HUES6 (cell line): ENCODE measurements around the gene MPND.

ENCODE experiments used
- H3K27ac ChIP-seq: 2 replicates; pipeline ENCODE4 v1.7.0; 2013; ENCODE audit warnings: low read depth, mild to moderate bottlenecking, low read length, inconsistent platforms
- H3K27me3 ChIP-seq: 2 replicates; pipeline ENCODE4 v1.6.1; 2013; ENCODE audit warnings: low read length; ENCODE audit not compliant: control insufficient read depth, insufficient read depth
- H3K36me3 ChIP-seq: 2 replicates; pipeline ENCODE4 v1.6.1; 2013; ENCODE audit warnings: low read length; ENCODE audit not compliant: control insufficient read depth, insufficient read depth
- H3K4me1 ChIP-seq: 2 replicates; pipeline ENCODE4 v1.6.1; 2013; ENCODE audit warnings: low read length; ENCODE audit not compliant: control insufficient read depth, insufficient read depth
- H3K4me3 ChIP-seq: 2 replicates; pipeline ENCODE4 v1.5.1; 2013; ENCODE audit warnings: low read depth, low read length
- H3K9ac ChIP-seq: one replicate; pipeline ENCODE4 v1.6.1; 2013; ENCODE audit warnings: mild to moderate bottlenecking, low read length
- H3K9me3 ChIP-seq: 2 replicates; pipeline ENCODE4 v1.6.1; 2013; ENCODE audit warnings: low read depth, low read length; ENCODE audit not compliant: control insufficient read depth, insufficient read depth

MPND gene

DNA sequence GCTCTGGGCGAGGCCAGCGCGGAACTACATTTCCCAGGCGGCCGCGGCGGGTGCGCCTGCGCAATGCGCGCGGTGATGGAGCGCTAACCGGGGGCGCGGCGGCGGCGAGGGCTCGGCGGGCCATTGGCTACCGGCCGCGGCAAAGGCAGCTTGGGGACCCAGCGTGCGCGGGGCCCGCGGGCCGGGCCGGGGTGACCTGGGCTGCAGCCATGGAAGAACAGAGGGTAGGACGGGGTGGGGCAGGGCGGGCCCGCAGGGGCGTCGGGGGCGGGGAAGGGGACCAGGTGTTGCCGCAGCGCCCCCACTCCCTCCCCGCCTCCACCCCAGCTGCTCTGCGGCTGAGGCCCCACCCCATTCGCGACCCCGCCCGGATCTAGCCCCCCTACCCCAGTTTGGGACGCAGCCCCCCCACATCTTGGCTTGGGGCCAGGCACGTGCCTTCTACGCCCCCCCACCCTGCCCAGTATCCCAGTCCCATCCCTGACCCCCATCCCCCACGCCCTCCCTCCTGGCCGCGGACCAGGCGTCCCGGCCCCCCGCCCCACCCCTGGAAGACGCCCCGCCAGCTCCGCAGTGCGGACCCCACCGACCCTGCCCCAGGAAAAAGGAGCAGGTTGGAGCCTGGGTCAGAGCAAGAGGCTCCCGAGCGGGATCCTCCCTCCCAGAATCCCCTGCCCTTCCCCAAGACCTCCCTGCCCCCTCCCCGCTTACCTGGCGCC lies 38.7 kb upstream of the MPND start, which contains the start of gene FSD1:
Gene FSD1, plus strand, starts transcription at position 61 of the 719 bp plus-strand sequence. Its CDS starts 149 bp downstream, at position 210.
- Histone ChIP-seq H3K36me3 (peaks cover 17% of the 10 kb centered on the region), H3K27ac (no peak within 1 kb of the TSS), H3K4me3 (peak within 1 kb of the TSS; percentile 37), H3K4me1 (peaks cover 13% of the 10 kb centered on the region; the same call in 1 of the 2 replicates), H3K9ac (no peak within 1 kb of the TSS), H3K9me3 (no peaks in the 10 kb centered on the region), H3K27me3 (no peaks in the 10 kb centered on the region)

- peaks cover 20% of the 10 kb centered on the region for H3K36me3 ChIP-seq
- H3K27me3 ChIP-seq: no peaks in the 10 kb centered on the region
- H3K4me1 ChIP-seq: peaks cover 13% of the 10 kb centered on the region; the same call in 1 of the 2 replicates
- H3K27ac ChIP-seq: no peak overlapping the region
- no peak overlapping the region for H3K9ac ChIP-seq
- H3K9me3 ChIP-seq: no peaks in the 10 kb centered on the region
- peak overlapping the region; percentile 37; the same call in 1 of the 2 replicates for H3K4me3 ChIP-seq
Observed at GRCh38 chr19:4305257-4305612, 38.1 kb upstream of the MPND start.

DNA sequence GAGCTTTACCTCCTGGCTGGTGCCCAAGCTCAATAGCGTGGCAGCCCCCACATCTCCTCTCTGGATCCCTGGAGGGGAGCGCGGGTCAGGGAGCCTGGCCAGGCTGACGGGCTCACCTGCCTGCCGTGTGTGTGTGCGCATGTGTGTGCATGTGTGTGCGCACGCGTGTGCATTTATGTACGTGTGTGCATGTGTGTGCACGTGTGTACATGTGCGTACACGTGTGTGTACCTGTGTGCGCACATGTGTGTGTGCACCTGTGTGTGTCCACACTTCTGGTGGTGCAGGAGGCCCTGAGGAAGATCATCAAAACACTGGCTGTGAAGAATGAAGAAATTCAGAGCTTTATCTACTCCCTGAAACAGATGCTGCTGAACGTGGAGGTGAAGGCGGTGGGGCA lies 37.7 kb upstream of the MPND start:
- Histone ChIP-seq H3K27me3 (no peaks in the 10 kb centered on the region), H3K36me3 (peaks cover 24% of the 10 kb centered on the region), H3K9ac (no peak overlapping the region), H3K27ac (no peak overlapping the region), H3K4me3 (no peak overlapping the region), H3K4me1 (peaks cover 13% of the 10 kb centered on the region; the same call in 1 of the 2 replicates), H3K9me3 (no peaks in the 10 kb centered on the region)

DNA sequence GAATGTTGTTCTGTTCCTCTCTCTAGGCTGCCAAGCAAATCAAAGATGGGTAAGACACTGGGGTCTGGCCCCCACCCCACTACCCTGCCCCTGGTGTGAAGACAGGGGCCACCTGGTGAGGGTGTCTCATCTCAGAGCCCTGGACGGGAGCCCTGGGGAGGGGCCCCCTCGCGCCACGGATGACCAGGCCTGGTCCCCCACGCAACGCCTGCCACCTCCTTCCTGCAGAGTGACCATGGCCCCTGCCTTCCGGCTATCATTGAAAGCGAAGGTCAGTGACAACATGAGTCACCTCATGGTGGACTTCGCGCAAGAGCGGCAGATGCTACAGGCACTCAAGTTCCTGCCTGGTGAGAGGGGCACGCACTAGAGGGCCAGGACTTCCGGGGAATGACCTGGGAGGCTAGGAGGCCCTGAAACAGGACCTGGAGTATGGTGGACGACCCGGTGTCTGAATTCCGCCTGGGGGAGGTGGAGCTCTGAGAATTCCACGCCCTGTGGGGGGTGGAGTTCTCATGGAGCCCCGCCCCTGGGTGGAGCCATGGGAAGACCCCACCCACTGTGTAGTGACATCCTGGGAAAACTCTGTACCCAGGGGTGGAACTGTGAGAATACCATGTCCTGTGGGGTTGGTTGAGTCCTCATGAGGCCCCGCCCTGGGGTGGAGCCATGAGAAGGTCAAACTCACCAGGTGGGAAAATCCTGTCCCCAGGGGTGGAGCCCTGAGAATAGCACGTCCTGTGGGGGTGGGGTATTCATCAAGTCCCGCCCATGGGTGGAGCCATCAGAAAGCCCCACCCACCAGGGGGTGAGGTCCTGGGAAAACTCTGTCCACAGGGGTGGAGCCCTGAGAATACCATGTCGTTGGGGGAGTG lies 32.9 kb upstream of the MPND start:
- H3K27me3 ChIP-seq: no peaks in the 10 kb centered on the region
- no peak overlapping the region for H3K9ac ChIP-seq
- H3K9me3 ChIP-seq: no peaks in the 10 kb centered on the region
- H3K36me3 ChIP-seq: peaks cover 38% of the 10 kb centered on the region
- no peaks in the 10 kb centered on the region for H3K4me1 ChIP-seq
- no peak overlapping the region for H3K4me3 ChIP-seq
- H3K27ac ChIP-seq: no peak overlapping the region

DNA sequence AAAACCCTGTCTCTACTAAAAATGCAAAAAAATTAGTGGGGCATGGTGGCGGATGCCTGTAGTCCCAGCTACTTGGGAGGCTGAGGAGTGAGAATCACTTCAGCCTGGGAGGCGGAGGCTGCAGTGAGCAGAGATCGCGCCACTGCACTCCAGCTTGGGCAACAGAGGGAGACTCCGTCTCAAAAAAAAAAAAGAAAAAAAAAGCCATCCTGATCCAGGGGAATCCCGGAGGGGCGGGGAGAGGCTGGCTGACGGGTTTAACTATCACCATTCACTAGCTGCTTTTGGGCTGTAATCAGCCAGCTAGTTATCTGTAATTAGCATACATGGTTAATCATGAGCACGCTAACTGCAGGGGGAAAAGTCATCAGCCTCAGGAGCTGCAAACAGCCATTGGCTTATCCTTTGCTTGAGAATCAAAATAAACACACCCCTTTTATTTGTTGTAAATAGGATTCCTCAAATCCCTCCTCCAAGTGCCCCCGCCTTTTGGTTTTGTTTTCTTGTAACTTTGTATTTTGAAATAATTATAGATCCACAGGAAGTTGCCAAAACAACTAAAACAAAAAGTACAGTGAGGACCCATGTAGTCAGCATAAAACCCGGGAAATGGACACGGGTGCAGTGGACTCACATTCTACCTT lies 29.4 kb upstream of the MPND start:
- Histone ChIP-seq H3K27ac (no peak overlapping the region), H3K4me3 (no peak overlapping the region), H3K4me1 (no peaks in the 10 kb centered on the region), H3K9me3 (no peaks in the 10 kb centered on the region), H3K36me3 (peaks cover 45% of the 10 kb centered on the region), H3K27me3 (no peaks in the 10 kb centered on the region), H3K9ac (no peak overlapping the region)

GRCh38 chr19:4316956-4317355 lies 26.4 kb upstream of the MPND start:
- H3K36me3 ChIP-seq: peaks cover 30% of the 10 kb centered on the region
- no peak overlapping the region for H3K9ac ChIP-seq
- no peak overlapping the region for H3K27ac ChIP-seq
- H3K4me1 ChIP-seq: no peaks in the 10 kb centered on the region
- H3K27me3 ChIP-seq: no peaks in the 10 kb centered on the region
- H3K9me3 ChIP-seq: 0 out of 2 replicates have a peak, but pooled peaks cover 5% of the 10 kb centered on the region
- H3K4me3 ChIP-seq: no peak overlapping the region

- no peak overlapping the region for H3K4me3 ChIP-seq
- no peak overlapping the region for H3K27ac ChIP-seq
- no peaks in the 10 kb centered on the region for H3K4me1 ChIP-seq
- no peaks in the 10 kb centered on the region for H3K27me3 ChIP-seq
- no peak overlapping the region for H3K9ac ChIP-seq
- H3K36me3 ChIP-seq: peaks cover 31% of the 10 kb centered on the region
- H3K9me3 ChIP-seq: 0 out of 2 replicates have a peak, but pooled peaks cover 5% of the 10 kb centered on the region
Observed at GRCh38 chr19:4318460-4318859, 24.9 kb upstream of the MPND start.

DNA sequence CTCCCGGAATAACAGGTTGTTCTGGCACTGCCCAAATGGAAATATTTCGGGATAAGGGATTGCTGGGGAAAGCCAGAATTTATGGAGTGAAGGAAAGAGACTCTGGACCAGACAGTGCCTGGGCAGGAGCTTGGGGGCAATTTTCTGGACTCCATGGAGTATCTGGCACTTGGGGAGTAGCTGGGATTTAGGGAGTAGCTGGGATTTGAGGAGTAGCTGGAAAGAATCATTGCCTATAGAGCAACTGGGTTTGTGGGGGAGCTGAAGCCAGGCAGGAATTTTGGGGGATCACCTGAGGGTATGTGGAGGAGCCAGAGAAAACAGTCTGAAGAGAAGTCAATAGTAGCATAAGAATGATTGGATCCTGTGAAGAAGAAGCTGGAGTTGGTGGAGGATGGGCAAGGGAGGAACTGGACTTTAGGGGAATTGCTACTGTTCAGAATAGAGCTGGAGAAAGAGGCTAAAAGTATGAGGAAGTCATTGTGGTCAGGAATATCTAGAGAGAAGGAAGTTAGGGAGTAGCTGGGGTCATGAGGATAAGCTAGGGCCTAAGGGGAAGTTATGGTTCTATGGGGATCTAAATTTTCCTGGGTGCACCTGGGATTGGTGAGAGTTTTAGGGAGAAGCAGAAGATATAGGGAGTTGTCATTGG lies 24.2 kb upstream of the MPND start:
- peaks cover 37% of the 10 kb centered on the region for H3K36me3 ChIP-seq
- no peaks in the 10 kb centered on the region for H3K4me1 ChIP-seq
- no peak overlapping the region for H3K27ac ChIP-seq
- no peak overlapping the region for H3K9ac ChIP-seq
- 0 out of 2 replicates have a peak, but pooled peaks cover 5% of the 10 kb centered on the region for H3K9me3 ChIP-seq
- H3K4me3 ChIP-seq: no peak overlapping the region
- H3K27me3 ChIP-seq: no peaks in the 10 kb centered on the region

DNA sequence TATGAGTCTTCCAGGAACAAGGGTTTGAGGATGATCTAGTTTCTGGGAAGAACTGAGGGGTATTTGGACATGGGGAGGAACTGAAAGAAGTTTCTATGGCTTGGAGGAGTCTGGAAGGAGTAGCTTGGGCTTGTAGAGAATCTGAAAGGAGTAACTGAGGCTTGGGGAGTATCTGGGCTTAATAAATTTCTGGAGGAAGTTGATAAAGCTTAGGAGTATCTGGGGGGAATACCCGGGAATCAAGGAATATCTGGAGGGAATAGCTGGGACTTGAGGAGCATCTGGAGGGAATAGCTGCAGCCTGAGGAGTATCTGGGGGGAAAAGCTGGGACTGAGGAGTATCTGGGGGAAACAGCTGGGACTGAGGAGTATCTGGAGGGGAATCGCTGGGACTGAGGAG lies 22.9 kb upstream of the MPND start:
- Histone ChIP-seq H3K4me3 (no peak overlapping the region), H3K4me1 (no peaks in the 10 kb centered on the region), H3K27ac (no peak overlapping the region), H3K9ac (no peak overlapping the region), H3K9me3 (0 out of 2 replicates have a peak, but pooled peaks cover 5% of the 10 kb centered on the region), H3K36me3 (peaks cover 34% of the 10 kb centered on the region), H3K27me3 (no peaks in the 10 kb centered on the region)

GRCh38 chr19:4322942-4323665 lies 20.3 kb upstream of the MPND start:
- no peak overlapping the region for H3K9ac ChIP-seq
- H3K27ac ChIP-seq: no peak overlapping the region
- H3K36me3 ChIP-seq: peaks cover 22% of the 10 kb centered on the region
- 0 out of 2 replicates have a peak, but pooled peaks cover 3% of the 10 kb centered on the region for H3K4me1 ChIP-seq
- H3K27me3 ChIP-seq: no peaks in the 10 kb centered on the region
- H3K4me3 ChIP-seq: no peak overlapping the region
- H3K9me3 ChIP-seq: 0 out of 2 replicates have a peak, but pooled peaks cover 5% of the 10 kb centered on the region
